GM18951 (cell line): ENCODE results near the gene PLEKHG5.
A peak's percentile ranks its signal among the peaks of the same experiment; 100 is the strongest.

Source experiments
- POLR2A ChIP-seq: IDR thresholded peaks from 4 replicates; pipeline ENCODE4 v1.6.1; 2011; ENCODE audit warnings: mild to moderate bottlenecking; ENCODE audit not compliant: insufficient read length, insufficient read depth; ENCODE audit errors: extremely low read depth
- in situ Hi-C: fragments of 300-500 bp; cut with MboI; formaldehyde crosslinking; loops from one replicate; pipeline ENCODE4 v1.12.0; 2022; ENCODE audit warnings: low sequenced_read_pairs, mixed read lengths, inconsistent platforms; ENCODE audit not compliant: unreplicated experiment

The PLEKHG5 gene

DNA sequence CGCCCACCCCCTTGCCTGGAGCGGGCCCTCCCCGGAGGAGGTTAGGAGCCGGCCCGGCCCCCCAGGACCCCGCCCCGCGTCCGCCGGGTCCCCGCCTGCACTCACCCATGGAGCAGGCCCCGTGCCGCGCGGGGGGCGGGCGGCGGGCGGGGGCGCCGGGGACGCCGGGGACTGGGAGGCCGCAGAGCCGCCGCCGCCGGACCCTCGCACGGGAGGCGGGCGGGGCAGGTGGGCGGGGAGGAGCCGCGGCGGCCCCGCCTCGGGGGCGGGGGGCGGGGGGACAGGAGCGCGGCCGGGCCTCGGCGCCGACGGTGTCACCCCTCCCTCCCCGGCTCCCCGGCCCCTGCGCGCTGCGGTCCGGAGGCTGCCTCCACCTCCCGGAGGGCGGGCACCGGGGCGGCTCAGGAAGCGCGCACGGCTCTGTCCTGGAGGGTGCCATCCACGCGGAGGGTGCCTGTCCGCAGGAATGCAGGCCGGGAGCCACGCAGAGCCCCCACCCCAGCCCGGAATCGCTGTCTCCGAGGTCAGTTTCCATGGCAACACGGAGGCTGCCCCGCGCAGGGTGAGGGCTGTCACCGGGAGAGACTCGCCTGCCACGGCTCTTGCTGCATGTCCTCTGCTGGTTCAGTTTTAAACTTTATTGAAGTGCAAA lies 5.9 kb upstream of the PLEKHG5 start:
- no peak for TF ChIP-seq POLR2A
- in situ Hi-C loops = loop anchor here (10.0 kb wide), 1 partner anchor 137 kb away; no protein-coding TSS in a partner anchor

DNA sequence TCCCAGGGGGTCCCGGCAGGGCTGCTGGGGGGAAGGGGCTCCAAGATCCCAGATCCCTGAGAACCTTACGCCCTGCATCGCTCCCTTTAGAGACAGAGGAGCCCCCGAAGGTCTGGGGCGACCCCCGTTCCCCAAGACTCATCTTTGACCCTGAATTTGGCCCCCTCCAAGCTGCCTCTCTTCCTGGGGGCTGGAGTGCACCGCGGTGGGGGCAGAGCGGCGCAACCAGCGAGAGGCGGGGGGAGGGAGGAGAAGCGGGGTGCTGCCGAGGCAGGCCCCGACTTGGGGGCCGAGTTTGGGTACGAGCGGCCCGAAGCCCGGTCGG lies 5.4 kb upstream of the PLEKHG5 start:
- TF ChIP-seq POLR2A = no peak
- in situ Hi-C loops = loop anchor here (10.0 kb wide), 1 partner anchor 138 kb away; no protein-coding TSS in a partner anchor

DNA sequence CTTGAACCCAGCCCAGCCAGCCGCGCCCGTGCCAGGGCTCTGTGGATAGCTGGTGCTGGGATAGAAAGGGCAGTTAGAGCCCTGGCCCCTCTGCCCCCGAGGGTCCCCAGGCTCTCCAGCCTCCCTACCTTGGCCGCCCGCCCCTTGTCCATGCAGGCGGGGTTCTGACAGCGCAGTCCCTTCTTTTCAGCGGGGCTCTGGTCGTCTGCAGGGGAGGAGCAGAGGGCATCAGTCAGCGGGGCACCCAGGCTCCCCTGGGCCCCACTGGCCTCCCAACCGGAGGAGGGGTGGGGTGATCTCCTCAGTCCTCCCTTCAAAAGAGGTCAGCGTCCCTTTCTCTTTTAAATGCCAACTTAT lies 4.9 kb upstream of the PLEKHG5 start:
- TF ChIP-seq POLR2A = no peak
- in situ Hi-C loops = loop anchor here (10.0 kb wide), 1 partner anchor 138 kb away; no protein-coding TSS in a partner anchor

DNA sequence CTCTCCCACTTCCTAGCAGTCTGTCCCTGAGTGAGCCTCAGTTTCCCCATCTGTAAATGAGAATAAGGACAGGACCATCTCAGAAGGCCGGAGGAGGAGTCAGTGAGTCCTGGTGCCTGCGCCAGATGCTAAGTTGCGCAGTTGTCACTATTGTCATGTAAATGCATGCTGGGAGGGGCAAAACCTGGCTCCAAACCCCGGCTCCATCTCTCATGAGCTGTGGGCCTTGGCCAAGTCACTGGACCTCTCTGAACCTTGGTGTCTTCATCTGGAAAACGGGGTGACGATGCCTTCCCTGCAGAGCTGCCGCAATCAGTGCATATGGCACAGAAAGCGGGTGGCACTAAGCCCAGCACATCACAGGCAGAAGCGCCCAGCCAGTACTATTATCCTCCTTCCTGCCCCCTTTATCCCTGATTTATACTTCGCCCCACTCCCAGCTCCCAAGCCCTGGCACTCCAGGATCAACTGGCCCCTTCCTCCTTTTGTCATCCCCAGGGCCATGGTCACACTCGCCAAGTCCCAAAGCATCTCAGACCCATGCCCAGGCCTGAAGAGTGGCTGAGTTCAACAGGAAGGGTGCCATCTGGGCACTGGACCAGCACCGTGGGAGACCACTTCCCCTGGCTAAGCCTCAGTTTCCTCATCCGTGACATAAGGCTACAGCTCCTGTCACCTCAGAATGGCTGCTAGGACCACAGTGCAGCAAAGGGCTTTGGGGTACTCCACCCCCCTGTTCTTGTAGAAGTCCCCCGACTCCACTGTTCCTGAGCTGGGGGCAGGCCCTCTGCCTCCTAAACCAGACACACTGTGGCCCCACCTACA lies 4.3 kb upstream of the PLEKHG5 start:
- in situ Hi-C loops = loop anchor here (10.0 kb wide), 1 partner anchor 139 kb away; no protein-coding TSS in a partner anchor

DNA sequence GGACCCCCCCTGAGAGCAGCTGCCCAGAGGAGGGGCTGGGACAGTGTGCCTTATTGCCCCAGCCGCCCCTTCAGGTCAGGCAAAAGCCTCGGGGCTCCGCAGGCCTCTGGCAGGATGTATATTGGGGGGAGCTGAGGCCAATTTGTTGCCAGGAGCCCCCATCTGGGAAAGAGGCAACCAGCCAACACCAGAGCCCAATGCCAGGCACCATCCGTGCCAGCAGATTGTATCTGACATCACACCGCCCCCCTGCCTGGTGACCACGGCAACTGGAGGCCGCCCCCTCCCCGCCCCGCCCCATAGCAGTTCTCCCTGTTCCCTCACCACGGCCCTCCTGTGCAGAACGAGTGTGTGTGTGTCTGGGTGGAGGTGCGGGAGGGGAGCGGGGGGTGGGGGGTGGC lies 3.6 kb upstream of the PLEKHG5 start:
- TF ChIP-seq POLR2A = no peak
- in situ Hi-C loops = loop anchor here (10.0 kb wide), 1 partner anchor 140 kb away; no protein-coding TSS in a partner anchor

More for the DNA sequence above, 4.3 kb upstream of the PLEKHG5 start:
- TF ChIP-seq POLR2A = no peak

DNA sequence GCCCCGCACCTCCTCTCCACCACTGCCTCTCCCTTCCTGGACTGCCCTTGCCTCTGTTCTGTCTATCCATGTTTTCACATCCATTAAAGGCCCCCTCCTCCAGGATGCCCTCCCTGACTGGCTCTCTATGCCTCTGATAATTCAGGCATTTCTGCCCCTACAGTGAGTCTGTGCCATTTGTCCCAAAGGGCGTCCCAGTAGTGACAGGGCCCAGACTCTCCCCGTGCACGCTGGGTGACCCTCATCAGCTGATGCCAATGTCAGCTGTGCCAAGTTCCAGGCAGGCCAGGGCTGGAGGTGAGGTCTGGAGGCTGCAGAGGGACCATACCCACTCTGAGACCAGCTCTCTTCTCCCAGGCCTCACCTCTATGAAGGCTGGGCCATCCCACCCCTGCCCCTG lies 3.2 kb upstream of the PLEKHG5 start:
- in situ Hi-C loops = loop anchor here (10.0 kb wide), 1 partner anchor 140 kb away; no protein-coding TSS in a partner anchor
- TF ChIP-seq POLR2A = no peak

DNA sequence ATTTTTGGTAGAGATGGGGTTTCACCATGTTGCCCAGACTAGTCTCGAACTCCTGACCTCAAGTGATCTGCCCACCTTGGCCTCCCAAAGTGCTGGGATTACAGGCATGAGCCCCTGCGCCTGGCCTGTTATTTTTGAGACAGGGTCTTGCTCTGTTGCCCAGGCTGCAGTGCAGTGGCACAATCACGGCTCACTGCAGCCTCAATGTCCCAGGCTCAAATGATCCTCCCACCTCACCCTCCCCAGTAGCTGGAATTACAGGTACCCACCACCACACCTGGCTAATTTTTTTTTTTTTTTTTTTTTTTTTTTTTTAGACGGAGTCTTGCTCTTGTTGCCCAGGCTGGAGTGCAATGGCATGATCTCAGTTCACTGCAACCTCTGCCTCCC lies 2.4 kb upstream of the PLEKHG5 start:
- in situ Hi-C loops = loop anchor here (10.0 kb wide), 1 partner anchor 141 kb away; no protein-coding TSS in a partner anchor

DNA sequence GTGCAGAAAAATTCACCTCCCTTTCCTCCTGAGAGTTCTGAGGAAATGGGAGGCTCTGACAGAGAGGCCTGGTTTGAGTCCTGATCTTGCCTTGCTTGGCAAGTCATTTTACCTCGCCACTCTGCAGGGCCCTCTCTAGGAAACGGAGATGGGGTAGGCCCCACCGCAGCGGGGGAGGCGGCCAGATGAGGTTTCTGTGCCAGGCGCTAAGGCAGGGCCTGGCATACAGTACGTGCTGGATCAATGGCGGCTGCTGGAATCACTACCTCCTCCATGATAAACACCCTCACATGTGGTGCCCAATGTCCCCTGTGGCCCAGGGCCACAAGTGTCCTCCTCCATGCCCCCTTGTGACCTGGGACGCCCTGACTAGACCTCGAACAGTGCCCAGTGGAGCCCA lies 499 bp upstream of the PLEKHG5 start:
- TF ChIP-seq POLR2A = no peak
- in situ Hi-C loops = loop anchor here (10.0 kb wide), 1 partner anchor 143 kb away; no protein-coding TSS in a partner anchor

DNA sequence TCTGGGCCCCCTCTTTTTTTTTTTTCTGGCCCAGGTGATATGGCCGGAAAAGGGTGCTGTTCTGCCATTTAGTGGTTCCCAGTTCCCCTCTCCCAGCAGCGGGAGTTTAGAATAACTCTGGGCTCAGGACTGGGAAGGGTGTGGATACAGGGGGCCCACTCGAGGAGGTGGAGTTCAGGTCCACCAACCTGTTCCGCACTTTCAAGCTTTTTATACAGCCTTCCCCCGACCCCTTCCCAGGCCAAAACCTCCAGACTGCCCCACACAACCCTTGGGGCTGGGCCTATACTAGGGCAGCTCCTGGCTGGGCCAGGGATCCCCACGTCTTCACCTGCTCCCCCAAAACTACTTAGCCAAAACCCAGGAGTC lies 402 bp downstream of the PLEKHG5 start:
- TF ChIP-seq POLR2A = no peak
- in situ Hi-C loops = loop anchor here (10.0 kb wide), 1 partner anchor 144 kb away; no protein-coding TSS in a partner anchor

DNA sequence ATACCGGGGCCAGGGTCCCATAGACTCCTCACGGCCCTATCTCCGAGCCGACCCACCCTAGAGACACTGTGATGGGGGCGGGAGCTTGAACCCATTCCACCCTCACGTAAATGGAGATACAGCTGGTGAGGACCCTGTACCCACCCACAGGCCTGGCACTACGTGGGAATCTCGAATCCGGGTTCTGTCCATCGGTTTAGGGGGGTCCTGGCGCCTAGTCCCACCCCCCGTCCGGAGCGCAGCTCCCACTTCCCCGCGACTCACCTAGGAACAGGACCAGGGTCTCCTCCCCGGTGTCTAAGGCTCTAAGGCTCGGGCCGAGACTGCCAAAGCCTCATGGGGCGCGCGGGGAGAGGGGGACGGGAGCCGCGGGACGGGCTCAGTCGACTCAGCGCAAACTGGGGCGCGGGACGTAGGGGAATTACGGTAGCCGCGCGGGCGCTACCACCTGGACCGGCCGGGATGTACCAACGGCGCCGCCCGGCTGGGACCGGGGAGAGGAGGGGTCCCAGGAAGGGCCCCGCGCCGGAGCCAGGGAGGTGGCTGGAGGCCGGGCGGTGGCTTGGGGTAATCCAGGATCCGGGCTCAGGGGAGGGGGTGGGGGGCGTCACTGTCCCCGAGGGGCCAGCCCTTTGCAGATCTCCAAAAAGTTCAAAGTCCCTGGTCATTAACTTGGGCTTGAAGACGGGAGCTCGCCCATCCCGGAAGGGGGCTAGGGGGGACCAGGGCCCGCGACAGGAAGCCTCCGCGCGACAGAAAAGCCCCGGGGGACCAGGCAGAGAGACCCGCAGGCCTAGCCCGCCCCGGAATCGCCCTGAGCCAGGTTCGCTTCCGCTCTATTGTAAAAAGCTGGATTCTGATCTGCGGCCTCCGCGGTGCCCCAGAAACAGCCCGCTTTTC lies 1.0 kb downstream of the PLEKHG5 start:
- peak; percentile 50 for TF ChIP-seq POLR2A
- in situ Hi-C loops = loop anchor here (10.0 kb wide), 1 partner anchor 144 kb away; no protein-coding TSS in a partner anchor

DNA sequence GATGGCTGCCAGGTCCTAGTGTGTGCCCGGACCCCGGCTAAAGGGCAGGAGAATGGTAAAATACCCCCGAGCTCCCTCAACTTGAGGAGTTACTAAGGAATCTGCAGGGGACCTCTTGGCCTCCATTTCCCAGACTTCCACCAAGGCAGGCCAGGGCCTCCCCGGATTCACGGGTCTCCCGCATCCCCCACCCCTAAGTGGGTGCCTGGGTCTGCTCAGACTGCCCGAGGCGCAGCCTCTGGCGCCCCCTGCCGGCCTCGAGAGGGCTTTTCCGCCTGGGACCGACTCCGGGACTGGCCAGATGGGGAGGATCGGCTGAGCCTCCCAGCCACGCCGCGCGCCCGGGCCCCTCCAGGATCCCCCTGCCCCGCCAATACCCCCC lies 1.7 kb downstream of the PLEKHG5 start:
- in situ Hi-C loops = loop anchor here (10.0 kb wide), 1 partner anchor 145 kb away; no protein-coding TSS in a partner anchor
- TF ChIP-seq POLR2A = peak; percentile 11

DNA sequence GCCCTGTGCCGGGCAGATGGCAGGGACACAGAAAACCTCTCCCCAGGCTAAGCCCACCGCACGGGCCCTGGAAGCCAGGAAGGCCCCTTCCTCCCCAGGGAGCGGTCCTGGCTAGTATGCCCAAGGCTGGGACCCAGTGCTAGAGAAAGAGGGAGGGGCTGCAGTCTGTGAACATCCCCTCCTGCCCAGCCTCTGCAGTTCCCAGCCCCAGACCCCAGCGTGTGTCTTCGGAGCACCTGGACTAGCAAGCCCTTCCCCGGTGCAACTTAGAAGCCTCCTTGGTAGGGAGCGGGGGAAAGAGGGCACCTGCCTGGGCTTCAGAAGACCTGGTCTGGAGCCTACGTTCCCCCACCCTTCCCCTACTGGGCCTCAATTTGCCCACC lies 2.1 kb downstream of the PLEKHG5 start:
- in situ Hi-C loops = no loop called here
- no peak for TF ChIP-seq POLR2A
